ENCODE data around the gene PAH. TPM values are rescaled to one million over a fixed set of nuclear protein-coding genes. Genes with fewer than 3 reads are reported as not detected.

The PAH gene
- total and polyA plus RNA-seq, 2 of the 4 experiments (the other 2 are of a cell fraction): not detected

DNA sequence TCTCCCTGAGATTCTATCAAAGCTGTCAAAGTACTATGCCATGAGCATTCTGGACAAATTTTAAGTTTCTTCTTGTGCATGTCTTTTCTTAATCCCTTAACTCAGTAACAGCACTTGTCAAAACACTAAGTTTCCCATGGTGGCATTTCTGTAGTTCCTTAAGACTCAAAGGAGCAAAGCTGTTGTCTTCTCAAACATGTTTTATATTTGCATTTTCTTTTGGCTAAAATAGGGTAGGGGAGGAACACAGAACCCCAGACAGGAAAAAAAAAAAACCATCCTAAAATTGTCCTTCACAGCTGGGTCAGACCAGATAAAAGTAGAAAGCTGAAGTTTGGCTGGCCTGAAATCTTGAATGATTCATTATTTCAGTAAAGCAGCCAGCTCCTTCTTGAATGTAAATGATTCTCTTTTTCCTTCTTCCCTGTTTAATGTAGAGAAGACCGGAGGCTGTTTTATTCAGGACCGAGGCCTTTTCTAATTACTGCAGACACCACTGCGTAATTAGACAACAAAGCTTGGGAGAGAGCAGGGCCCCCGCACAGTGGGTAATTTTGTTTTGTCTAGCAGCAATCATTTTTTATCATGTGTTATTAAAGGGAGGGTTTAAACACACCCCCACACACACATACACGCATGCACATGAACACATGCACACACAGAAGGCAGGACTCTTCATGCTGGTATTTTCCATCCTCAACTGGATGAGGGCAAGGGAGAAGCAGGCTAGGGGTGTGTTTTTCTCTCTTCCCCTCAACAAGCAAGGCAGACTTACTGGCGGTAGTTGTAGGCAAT lies 51.0 kb downstream of the PAH start:
- no TSS peak for BruUV-seq (replicated peaks)
- Histone ChIP-seq H3K27ac (ENCODE audit: insufficient read depth, low read length) (no peak overlapping the region), H3K14ac (replicated peaks; ENCODE audit: low read depth, low read length) (no peak overlapping the region), H2BK120ac (ENCODE audit: low read depth, low read length) (no peak overlapping the region), H3K4ac (ENCODE audit: low read depth, low read length) (no peak overlapping the region), H3K9ac (ENCODE audit: low read depth, low read length) (no peak overlapping the region), H3K27me3 (ENCODE audit: control insufficient read depth, insufficient read depth, low read length) (no peaks in the 10 kb centered on the region), H4K5ac (ENCODE audit: low read depth, low read length) (no peak overlapping the region), H2AK5ac (ENCODE audit: low read depth, low read length) (no peak overlapping the region), H3K23ac (ENCODE audit: low read depth, low read length) (no peak overlapping the region), H3K4me2 (ENCODE audit: low read depth, low read length) (no peak overlapping the region), H3K4me3 (ENCODE audit: insufficient read depth, low read depth, low read length) (no peak overlapping the region), H2AFZ (replicated peaks; ENCODE audit: low read length, poor library complexity) (no peak overlapping the region), H4K20me1 (ENCODE audit: insufficient read depth, low read length) (no peaks in the 10 kb centered on the region), H3K18ac (ENCODE audit: low read depth, low read length) (no peak overlapping the region), H4K91ac (ENCODE audit: insufficient read depth, low read depth, low read length) (no peak overlapping the region), H4K8ac (ENCODE audit: low read depth in 2 of 2, low read length in 2 of 2) (no peak overlapping the region), H3K4me1 (ENCODE audit: control insufficient read depth, insufficient read depth, low read length) (no peaks in the 10 kb centered on the region), H3K56ac (ENCODE audit: extremely low read depth, insufficient read depth, low read length) (no peak overlapping the region), H2BK5ac (ENCODE audit: low read depth, low read length, poor library complexity, severe bottlenecking) (no peak overlapping the region), H3K9me1 (ENCODE audit: insufficient read depth, low read length) (no peaks in the 10 kb centered on the region), H3K36me3 (ENCODE audit: control insufficient read depth, insufficient read depth, low read length) (no peaks in the 10 kb centered on the region), H2AK9ac (replicated peaks; ENCODE audit: low read depth, low read length, poor library complexity) (no peak overlapping the region), H2BK20ac (ENCODE audit: low read depth, low read length) (no peak overlapping the region), H2BK15ac (ENCODE audit: low read depth, low read length) (no peak overlapping the region), H3K9me3 (ENCODE audit: control insufficient read depth, insufficient read depth, low read length) (peaks cover 6% of the 10 kb centered on the region; the same call in 1 of the 2 replicates), H3K79me1 (ENCODE audit: low read depth in 1 of 2, low read length in 2 of 2) (no peaks in the 10 kb centered on the region)
- ChIA-PET CTCF (interaction anchor here (0.6 kb wide), 1 partner anchor 302 kb away, joined by 3 read pairs; no protein-coding TSS in a partner anchor), POLR2A (ENCODE audit: unreplicated experiment) (no interaction called here)
- DNase-seq (no peak), ATAC-seq (ENCODE audit: low read depth) (no peak)
- WGBS, 2 experiments (ENCODE audit: extremely low coverage in 2 of 2, insufficient read length in 1 of 2): no CpG with 5 or more reads among the region's 6 CpGs
- dilution Hi-C loops (cut with HindIII; ENCODE audit: low sequenced_read_pairs, unreplicated experiment): no loop called here
- intact Hi-C loops (cut with micrococcal nuclease): no loop called here
- TF ChIP-seq NFE2L2 (IDR thresholded peaks at IDR 0.05; ENCODE audit: low read depth, low read length): no peak
- no peak for TF ChIP-seq CEBPB (IDR thresholded peaks at IDR 0.05; ENCODE audit: low read depth, low read length)
- TF ChIP-seq, protein P1, sequence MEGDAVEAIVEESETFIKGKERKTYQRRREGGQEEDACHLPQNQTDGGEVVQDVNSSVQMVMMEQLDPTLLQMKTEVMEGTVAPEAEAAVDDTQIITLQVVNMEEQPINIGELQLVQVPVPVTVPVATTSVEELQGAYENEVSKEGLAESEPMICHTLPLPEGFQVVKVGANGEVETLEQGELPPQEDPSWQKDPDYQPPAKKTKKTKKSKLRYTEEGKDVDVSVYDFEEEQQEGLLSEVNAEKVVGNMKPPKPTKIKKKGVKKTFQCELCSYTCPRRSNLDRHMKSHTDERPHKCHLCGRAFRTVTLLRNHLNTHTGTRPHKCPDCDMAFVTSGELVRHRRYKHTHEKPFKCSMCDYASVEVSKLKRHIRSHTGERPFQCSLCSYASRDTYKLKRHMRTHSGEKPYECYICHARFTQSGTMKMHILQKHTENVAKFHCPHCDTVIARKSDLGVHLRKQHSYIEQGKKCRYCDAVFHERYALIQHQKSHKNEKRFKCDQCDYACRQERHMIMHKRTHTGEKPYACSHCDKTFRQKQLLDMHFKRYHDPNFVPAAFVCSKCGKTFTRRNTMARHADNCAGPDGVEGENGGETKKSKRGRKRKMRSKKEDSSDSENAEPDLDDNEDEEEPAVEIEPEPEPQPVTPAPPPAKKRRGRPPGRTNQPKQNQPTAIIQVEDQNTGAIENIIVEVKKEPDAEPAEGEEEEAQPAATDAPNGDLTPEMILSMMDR (conservative IDR thresholded peaks at IDR 0.05; ENCODE audit: low read depth, low read length): no peak
- no peak for TF ChIP-seq BHLHE40 (IDR thresholded peaks at IDR 0.05; ENCODE audit: low read depth, low read length)
- no peak for TF ChIP-seq POLR2A (IDR thresholded peaks at IDR 0.05; ENCODE audit: low read depth, low read length)
- no peak for TF ChIP-seq MXI1 (IDR thresholded peaks at IDR 0.05; ENCODE audit: borderline replicate concordance, low read depth, low read length)
- TF ChIP-seq FOS (IDR thresholded peaks at IDR 0.05; ENCODE audit: low read depth, low read length): no peak
- TF ChIP-seq RAD21 (IDR thresholded peaks at IDR 0.05; ENCODE audit: low read length): no peak
- no peak for TF ChIP-seq RCOR1 (IDR thresholded peaks at IDR 0.05; ENCODE audit: insufficient replicate concordance, low read length)
- TF ChIP-seq MAZ (IDR thresholded peaks at IDR 0.05; ENCODE audit: borderline replicate concordance, low read depth, low read length): no peak
- no peak for TF ChIP-seq SMC3 (IDR thresholded peaks at IDR 0.05; ENCODE audit: low read depth, low read length)
- no peak for TF ChIP-seq CHD1 (IDR thresholded peaks at IDR 0.05; ENCODE audit: low read depth, low read length)
- no peak for TF ChIP-seq MAFK (IDR thresholded peaks at IDR 0.05; ENCODE audit: low read depth, low read length)
- TF ChIP-seq, protein P2, sequence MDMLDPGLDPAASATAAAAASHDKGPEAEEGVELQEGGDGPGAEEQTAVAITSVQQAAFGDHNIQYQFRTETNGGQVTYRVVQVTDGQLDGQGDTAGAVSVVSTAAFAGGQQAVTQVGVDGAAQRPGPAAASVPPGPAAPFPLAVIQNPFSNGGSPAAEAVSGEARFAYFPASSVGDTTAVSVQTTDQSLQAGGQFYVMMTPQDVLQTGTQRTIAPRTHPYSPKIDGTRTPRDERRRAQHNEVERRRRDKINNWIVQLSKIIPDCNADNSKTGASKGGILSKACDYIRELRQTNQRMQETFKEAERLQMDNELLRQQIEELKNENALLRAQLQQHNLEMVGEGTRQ (IDR thresholded peaks at IDR 0.05; ENCODE audit: low read depth, low read length): no peak
- TF ChIP-seq RFX5 (IDR thresholded peaks at IDR 0.05; ENCODE audit: low read depth, low read length): no peak
- TF ChIP-seq, protein P3, sequence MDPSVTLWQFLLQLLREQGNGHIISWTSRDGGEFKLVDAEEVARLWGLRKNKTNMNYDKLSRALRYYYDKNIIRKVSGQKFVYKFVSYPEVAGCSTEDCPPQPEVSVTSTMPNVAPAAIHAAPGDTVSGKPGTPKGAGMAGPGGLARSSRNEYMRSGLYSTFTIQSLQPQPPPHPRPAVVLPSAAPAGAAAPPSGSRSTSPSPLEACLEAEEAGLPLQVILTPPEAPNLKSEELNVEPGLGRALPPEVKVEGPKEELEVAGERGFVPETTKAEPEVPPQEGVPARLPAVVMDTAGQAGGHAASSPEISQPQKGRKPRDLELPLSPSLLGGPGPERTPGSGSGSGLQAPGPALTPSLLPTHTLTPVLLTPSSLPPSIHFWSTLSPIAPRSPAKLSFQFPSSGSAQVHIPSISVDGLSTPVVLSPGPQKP (IDR thresholded peaks at IDR 0.05; ENCODE audit: borderline replicate concordance, low read depth, low read length): no peak
- in situ Hi-C loops (cut with MboI; ENCODE audit: low sequenced_read_pairs): no loop called here

Measured in IMR-90 (cell line).